K562 (cell line): ENCODE results near the gene GCKR. TPM values are rescaled to one million over a fixed set of nuclear protein-coding genes. Genes with fewer than 3 reads are reported as not detected.

Source experiments
- ATAC-seq: fragments of 200-7000 bp; cut with Tn5 transposase; 3 replicates; pipeline ENCODE4 v1.9.1; 2020; ENCODE audit warnings: moderate library complexity
- BruUV-seq: library from RNA; stranded (reverse); fragments of 400-500 nt; replicated peaks from 2 replicates; lab custom pipeline; 2021; lab: Mats Ljungman, UMichigan
- CTCF ChIA-PET: fragments of 300-600 bp; formaldehyde crosslinking; extraction: SDS; loops from one replicate; lab custom pipeline; 2021; ENCODE audit warnings: low intra/inter-chr PET ratio; lab: Yijun Ruan, JAX
- POLR2A ChIA-PET: fragments of 300-600, 350-650 bp; sonication (Branson Sonifier 250); formaldehyde crosslinking; extraction: SDS; loops from one replicate; lab custom pipeline; 2021; ENCODE audit warnings: antibody characterized with exemption, inconsistent platforms; lab: Yijun Ruan, JAX
- DNase-seq, 4 experiments: peaks; one replicate each; pipeline versions ENCODE4 v3.0.0 to v3.0.0-alpha.2; 2011 to 2018; ENCODE audit warnings: low spot score in 3 of 4, mixed read lengths in 3 of 4; ENCODE audit errors: extremely low read depth in 1 of 4
- FAIRE-seq: peaks from 2 replicates; lab custom pipeline; 2011; peaks lifted over from hg19 to GRCh38; lab: Jason Lieb, UNC
- H2AFZ ChIP-seq: 2 replicates; pipeline ENCODE4 v1.6.0; 2011; ENCODE audit warnings: low read depth, low read length, control low read depth, inconsistent platforms
- H3K27ac ChIP-seq: fragments of 200-600 bp; 3 replicates; pipeline ENCODE4 v1.8.0; 2011; ENCODE audit warnings: low read depth, mild to moderate bottlenecking, control low read depth, inconsistent platforms, low read length, moderate library complexity, mixed read lengths; ENCODE audit errors: extremely low read depth
- H3K27me3 ChIP-seq, 2 experiments: fragments of 300-600 bp in 1 of 2; 2 replicates in 1 of 2; 3 replicates in 1 of 2; pipeline versions ENCODE4 v1.6.0 to v1.8.0; 2011; ENCODE audit warnings: inconsistent platforms in 2 of 2, low read length in 2 of 2, mild to moderate bottlenecking in 1 of 2, mixed read lengths in 1 of 2, moderate library complexity in 1 of 2; ENCODE audit not compliant: control insufficient read depth in 2 of 2, insufficient read depth in 2 of 2
- H3K36me3 ChIP-seq: fragments of 300-600 bp; 3 replicates; pipeline ENCODE4 v1.8.0; 2011; ENCODE audit warnings: mild to moderate bottlenecking, low read length, inconsistent platforms; ENCODE audit not compliant: control insufficient read depth, insufficient read depth
- H3K4me1 ChIP-seq, 2 experiments: fragments of 200-600 bp in 1 of 2; replicated peaks in 1 of 2; 2 replicates in 1 of 2; 3 replicates in 1 of 2; pipeline versions ENCODE4 v1.5.1 to v1.8.0; 2011; ENCODE audit warnings: inconsistent platforms in 2 of 2, low read length in 2 of 2, mild to moderate bottlenecking in 1 of 2, mixed read lengths in 1 of 2, moderate library complexity in 1 of 2; ENCODE audit not compliant: control insufficient read depth in 2 of 2, insufficient read depth in 2 of 2
- H3K4me2 ChIP-seq: 2 replicates; pipeline ENCODE4 v1.6.1; 2011; ENCODE audit warnings: low read length, control low read depth, inconsistent platforms, mixed read lengths; ENCODE audit not compliant: insufficient read depth
- H3K4me3 ChIP-seq: fragments of 200-600 bp; sonication (generic), shearing (Covaris generic); 2 replicates; pipeline ENCODE4 v1.5.1; 2016; ENCODE audit warnings: control low read depth, inconsistent platforms
- H3K79me2 ChIP-seq: fragments of 200-600 bp; 3 replicates; pipeline ENCODE4 v1.8.0; 2011; ENCODE audit warnings: low read length, inconsistent platforms; ENCODE audit not compliant: control insufficient read depth, insufficient read depth
- H3K9ac ChIP-seq, 2 experiments: 2 replicates each; pipeline versions ENCODE4 v1.6.0 to v1.6.1; 2011; ENCODE audit warnings: low read depth in 2 of 2, low read length in 2 of 2, control low read depth in 1 of 2, inconsistent platforms in 1 of 2, mild to moderate bottlenecking in 1 of 2, mixed read lengths in 1 of 2; ENCODE audit not compliant: insufficient read depth in 1 of 2
- H3K9me1 ChIP-seq: one replicate; pipeline ENCODE4 v1.6.0; 2011; ENCODE audit warnings: inconsistent platforms, mild to moderate bottlenecking, low read length, moderate library complexity; ENCODE audit not compliant: control insufficient read depth, insufficient read depth
- H3K9me3 ChIP-seq: replicated peaks from 2 replicates; pipeline ENCODE4 v1.5.1; 2011; ENCODE audit warnings: low read depth, low read length, inconsistent platforms; ENCODE audit not compliant: control insufficient read depth, insufficient read depth
- H4K20me1 ChIP-seq: replicated peaks from 2 replicates; pipeline ENCODE4 v1.6.1; 2011; ENCODE audit warnings: low read length, inconsistent platforms, mixed read lengths; ENCODE audit not compliant: control insufficient read depth, insufficient read depth
- ARID1B ChIP-seq: fragments of 450-650 bp; IDR thresholded peaks from 2 replicates; pipeline ENCODE4 v1.6.1; 2016; ENCODE audit warnings: antibody characterized with exemption, mild to moderate bottlenecking, inconsistent platforms
- RBM17 ChIP-seq: fragments of 200-400 bp; formaldehyde crosslinking; IDR thresholded peaks from 2 replicates; pipeline ENCODE4 v1.6.1; 2017; ENCODE audit warnings: low read depth, mild to moderate bottlenecking, low read length, borderline replicate concordance
- ZNF354B ChIP-seq: fragments of 250-450 bp; sonication (Bioruptor Pico); IDR thresholded peaks from 2 replicates; pipeline ENCODE4 v1.4.0; 2020
- WGBS: fragments of 100-300 bp; shearing (Covaris generic); methylation state at CpG from one replicate; pipeline ENCODE4 v1.1.6; 2016; ENCODE audit warnings: low coverage, mixed read lengths; ENCODE audit not compliant: insufficient coverage; ENCODE audit errors: missing lambda C conversion rate; 5-methylcytosine and 5-hydroxymethylcytosine counted together
- in situ Hi-C: fragments of 300-500 bp; cut with MboI; formaldehyde crosslinking; loops from 4 replicates; pipeline ENCODE4 v1.15.0; 2018; ENCODE audit warnings: inconsistent platforms, mixed read lengths
- intact Hi-C: fragments of 100-400 bp; cut with micrococcal nuclease; formaldehyde crosslinking; loops from 2 replicates; pipeline ENCODE4 v1.14.2; 2022
- polyA plus RNA-seq, 8 experiments: library from polyadenylated mRNA; depleted of rRNA in 4 of 8; stranded (reverse) in 5 of 8; unstranded in 3 of 8; fragments of >200 nt; fragmentation: Nextera tagmentation in 2 of 8; fragmentation: Illumina TruSeq in 1 of 8; extraction: Ambion mirVana in 2 of 8; extraction: Trizol in 1 of 8; gene quantifications; 2 replicates each; pipeline versions ENCODE4 v1.2.1 to v1.2.3, GENCODE V29; 2011 to 2014; ENCODE audit warnings: inconsistent platforms in 1 of 8, missing spikeins in 1 of 8
- total RNA-seq, 7 experiments: library from RNA; depleted of rRNA in 6 of 7; stranded (reverse); fragments of >200 nt in 6 of 7; fragmentation: Illumina TruSeq in 2 of 7; extraction: Trizol in 2 of 7; gene quantifications; 2 replicates each; pipeline versions ENCODE4 v1.2.1 to v1.2.3, GENCODE V29; 2011 to 2021; ENCODE audit warnings: low replicate concordance in 1 of 7
- TF ChIP-seq, protein P1 (sequence below): fragments of 250-450 bp; sonication (Bioruptor Pico); IDR thresholded peaks from 2 replicates; pipeline ENCODE4 v1.4.0; 2020; ENCODE audit warnings: mild to moderate bottlenecking, moderate library complexity, borderline replicate concordance
- TF ChIP-seq, protein P2 (sequence below): sonication (generic); formaldehyde crosslinking; IDR thresholded peaks from 2 replicates; pipeline ENCODE4 v1.8.1; 2023; ENCODE audit warnings: mild to moderate bottlenecking, missing genetic modification reagents

Gene GCKR
- total and polyA plus RNA-seq, 9 of the 15 experiments (the other 6 are each of a cell fraction or from before 2014, with no cell fraction given), result 0.28 to 0.79 (median 0.50) TPM; not detected in 1

DNA sequence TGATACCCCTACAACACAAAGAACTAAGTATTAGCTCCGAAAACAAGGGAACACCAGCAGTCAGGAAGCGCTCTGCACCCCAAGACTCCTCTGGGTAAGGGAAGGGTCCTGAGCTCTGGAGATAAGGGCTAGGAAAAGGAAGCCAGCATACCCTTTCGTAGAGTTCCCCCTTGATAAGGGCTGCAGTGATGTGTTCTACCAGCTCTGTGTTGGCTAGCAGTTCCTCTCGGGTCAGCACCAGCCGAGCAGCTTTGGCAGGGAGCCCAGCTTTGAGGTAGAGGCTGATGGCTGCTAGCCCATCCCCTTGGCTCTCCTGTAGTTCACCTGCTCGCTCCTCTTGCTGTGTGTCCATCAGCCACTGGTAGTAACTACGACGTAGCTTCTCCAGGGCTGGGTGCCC is 35.5 kb upstream of the GCKR start (continued):
- TF ChIP-seq, protein P1, sequence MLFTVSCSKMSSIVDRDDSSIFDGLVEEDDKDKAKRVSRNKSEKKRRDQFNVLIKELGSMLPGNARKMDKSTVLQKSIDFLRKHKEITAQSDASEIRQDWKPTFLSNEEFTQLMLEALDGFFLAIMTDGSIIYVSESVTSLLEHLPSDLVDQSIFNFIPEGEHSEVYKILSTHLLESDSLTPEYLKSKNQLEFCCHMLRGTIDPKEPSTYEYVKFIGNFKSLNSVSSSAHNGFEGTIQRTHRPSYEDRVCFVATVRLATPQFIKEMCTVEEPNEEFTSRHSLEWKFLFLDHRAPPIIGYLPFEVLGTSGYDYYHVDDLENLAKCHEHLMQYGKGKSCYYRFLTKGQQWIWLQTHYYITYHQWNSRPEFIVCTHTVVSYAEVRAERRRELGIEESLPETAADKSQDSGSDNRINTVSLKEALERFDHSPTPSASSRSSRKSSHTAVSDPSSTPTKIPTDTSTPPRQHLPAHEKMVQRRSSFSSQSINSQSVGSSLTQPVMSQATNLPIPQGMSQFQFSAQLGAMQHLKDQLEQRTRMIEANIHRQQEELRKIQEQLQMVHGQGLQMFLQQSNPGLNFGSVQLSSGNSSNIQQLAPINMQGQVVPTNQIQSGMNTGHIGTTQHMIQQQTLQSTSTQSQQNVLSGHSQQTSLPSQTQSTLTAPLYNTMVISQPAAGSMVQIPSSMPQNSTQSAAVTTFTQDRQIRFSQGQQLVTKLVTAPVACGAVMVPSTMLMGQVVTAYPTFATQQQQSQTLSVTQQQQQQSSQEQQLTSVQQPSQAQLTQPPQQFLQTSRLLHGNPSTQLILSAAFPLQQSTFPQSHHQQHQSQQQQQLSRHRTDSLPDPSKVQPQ, result no peak
- peak; percentile 70 for TF ChIP-seq ARID1B

DNA sequence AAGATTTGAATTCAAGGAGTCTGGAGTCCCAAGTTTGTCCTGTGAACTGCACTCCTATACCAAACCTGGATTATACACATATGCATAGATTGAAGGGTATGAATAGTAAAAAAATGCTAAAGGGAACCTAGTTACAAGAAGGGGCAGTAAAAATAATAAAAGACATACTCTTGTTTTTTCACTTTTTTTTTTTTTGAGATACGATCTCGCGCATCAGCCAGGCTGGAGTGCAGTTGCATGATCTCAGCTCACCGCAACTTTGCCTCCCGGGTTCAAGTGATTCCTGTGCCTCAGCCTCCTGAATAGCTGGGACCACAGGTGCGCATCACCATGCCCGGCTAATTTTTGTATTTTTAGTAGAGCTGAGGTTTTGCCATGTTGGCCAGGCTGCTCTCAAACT is 32.2 kb upstream of the GCKR start:
- in situ Hi-C loops, result no loop called here
- no peak overlapping the region for H3K27ac ChIP-seq
- H3K9me1 ChIP-seq, result no peaks in the 10 kb centered on the region
- FAIRE-seq, result no peak
- no peak overlapping the region for H2AFZ ChIP-seq
- no peaks in the 10 kb centered on the region for H4K20me1 ChIP-seq
- no peaks in the 10 kb centered on the region; the same call in 2 of the 3 replicates for H3K36me3 ChIP-seq
- H3K79me2 ChIP-seq, result no peaks in the 10 kb centered on the region
- BruUV-seq, result no TSS peak
- CTCF ChIA-PET, result no interaction called here
- POLR2A ChIA-PET, result interaction anchor here (0.9 to 1.6 kb wide), 2 partner anchors 12 to 16 kb away, joined by 3 to 4 read pairs; no protein-coding TSS in a partner anchor
- no peak overlapping the region for H3K4me3 ChIP-seq
- H3K9ac ChIP-seq, result no peak overlapping the region
- no peaks in the 10 kb centered on the region for H3K27me3 ChIP-seq
- H3K9me3 ChIP-seq, result no peaks in the 10 kb centered on the region
- 83% methylated on average over 7 of the region's 7 CpGs for WGBS
- ATAC-seq, result no peak
- peaks cover 6 to 8% of the 10 kb centered on the region in 2 experiments; a peak in 4 of 5 replicates for H3K4me1 ChIP-seq
- TF ChIP-seq ZNF354B (CRISPR knock-in tag), result no peak
- TF ChIP-seq, protein P2, sequence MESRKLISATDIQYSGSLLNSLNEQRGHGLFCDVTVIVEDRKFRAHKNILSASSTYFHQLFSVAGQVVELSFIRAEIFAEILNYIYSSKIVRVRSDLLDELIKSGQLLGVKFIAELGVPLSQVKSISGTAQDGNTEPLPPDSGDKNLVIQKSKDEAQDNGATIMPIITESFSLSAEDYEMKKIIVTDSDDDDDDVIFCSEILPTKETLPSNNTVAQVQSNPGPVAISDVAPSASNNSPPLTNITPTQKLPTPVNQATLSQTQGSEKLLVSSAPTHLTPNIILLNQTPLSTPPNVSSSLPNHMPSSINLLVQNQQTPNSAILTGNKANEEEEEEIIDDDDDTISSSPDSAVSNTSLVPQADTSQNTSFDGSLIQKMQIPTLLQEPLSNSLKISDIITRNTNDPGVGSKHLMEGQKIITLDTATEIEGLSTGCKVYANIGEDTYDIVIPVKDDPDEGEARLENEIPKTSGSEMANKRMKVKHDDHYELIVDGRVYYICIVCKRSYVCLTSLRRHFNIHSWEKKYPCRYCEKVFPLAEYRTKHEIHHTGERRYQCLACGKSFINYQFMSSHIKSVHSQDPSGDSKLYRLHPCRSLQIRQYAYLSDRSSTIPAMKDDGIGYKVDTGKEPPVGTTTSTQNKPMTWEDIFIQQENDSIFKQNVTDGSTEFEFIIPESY (CRISPR knock-in tag), result peak; percentile 92
- no peak for TF ChIP-seq RBM17
- TF ChIP-seq, all 486 proteins: peak for 1
- no peak overlapping the region for H3K4me2 ChIP-seq
- intact Hi-C loops, result no loop called here
- DNase-seq, result no peak
